Measurements from ENCODE around the gene SH3PXD2B. TPM values are rescaled to one million over a fixed set of nuclear protein-coding genes. Genes with fewer than 3 reads are reported as not detected.
"Not testable (repeated sequence)": the region's sequence is repeated elsewhere in the genome, so short reads cannot be mapped to it uniquely, and the experiment has no call there.

SH3PXD2B gene
- total RNA-seq, 1 donor from 2014 or later: 12.0 TPM

DNA sequence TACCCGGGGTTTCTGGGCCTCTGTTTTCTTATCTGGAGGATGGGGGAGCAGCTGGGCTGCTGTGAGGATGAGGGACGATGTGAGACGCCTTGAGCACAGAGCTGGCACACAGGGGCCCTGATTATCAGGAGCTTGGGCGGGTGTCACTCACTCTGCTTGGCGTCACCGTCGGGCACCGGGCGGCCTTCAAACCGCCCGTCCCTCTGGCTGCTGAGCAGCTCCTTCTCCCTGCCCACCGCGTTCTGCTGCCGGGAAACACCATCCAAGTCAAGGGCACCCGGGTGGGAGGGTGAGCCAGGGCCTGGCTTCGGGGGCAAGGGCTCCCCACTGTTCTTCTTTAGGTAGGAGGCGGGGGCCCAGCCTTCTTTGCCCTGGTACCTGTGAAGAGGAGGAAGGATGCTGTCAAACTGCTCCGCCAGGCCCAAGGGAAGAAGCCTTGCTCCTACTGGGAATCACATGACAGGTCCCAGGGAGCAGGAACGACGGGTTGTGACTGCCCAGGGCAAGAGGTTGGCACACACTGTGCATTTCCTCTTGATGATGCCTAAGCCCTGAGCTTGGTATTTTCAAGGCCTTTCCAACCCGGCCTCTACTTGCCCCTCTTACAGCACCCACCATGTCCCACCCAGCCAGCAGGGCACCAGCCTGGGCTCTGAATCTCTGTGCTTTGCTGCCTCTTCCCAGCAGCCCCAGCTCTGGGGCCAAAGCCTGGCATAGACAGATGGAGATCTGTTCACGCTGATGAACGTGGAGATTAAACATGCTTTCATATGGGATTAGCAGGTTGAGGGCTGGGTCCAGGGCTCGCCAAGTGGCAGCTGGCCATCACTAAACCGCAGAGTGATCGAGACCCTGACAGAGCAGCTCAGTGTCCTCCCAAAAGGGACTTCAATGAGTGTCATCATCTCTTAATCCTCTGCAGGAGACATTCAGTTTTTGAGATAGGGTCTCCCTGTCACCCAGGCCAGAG is 103.8 kb downstream of the SH3PXD2B start:
- Histone ChIP-seq H3K9me3 (ENCODE audit: control insufficient read depth in 3 of 3, low read length in 3 of 3) (no peaks in the 10 kb centered on the region), H3K4me1 (ENCODE audit: control insufficient read depth in 3 of 3, insufficient read depth in 3 of 3, low read length in 3 of 3) (no peaks in the 10 kb centered on the region), H3K9ac (ENCODE audit: low read depth in 1 of 3, low read length in 3 of 3) (no peak overlapping the region), H3K27me3 (ENCODE audit: control insufficient read depth in 3 of 3, insufficient read depth in 3 of 3, low read length in 3 of 3) (no peaks in the 10 kb centered on the region), H3K36me3 (ENCODE audit: control insufficient read depth in 3 of 3, insufficient read depth in 3 of 3, low read length in 3 of 3) (peaks cover 7 to 15% (median 8%) of the 10 kb centered on the region in 3 donors), H3K4me3 (ENCODE audit: low read length in 3 of 3) (no peak overlapping the region), H3K27ac (ENCODE audit: low read depth, low read length) (no peak overlapping the region)

DNA sequence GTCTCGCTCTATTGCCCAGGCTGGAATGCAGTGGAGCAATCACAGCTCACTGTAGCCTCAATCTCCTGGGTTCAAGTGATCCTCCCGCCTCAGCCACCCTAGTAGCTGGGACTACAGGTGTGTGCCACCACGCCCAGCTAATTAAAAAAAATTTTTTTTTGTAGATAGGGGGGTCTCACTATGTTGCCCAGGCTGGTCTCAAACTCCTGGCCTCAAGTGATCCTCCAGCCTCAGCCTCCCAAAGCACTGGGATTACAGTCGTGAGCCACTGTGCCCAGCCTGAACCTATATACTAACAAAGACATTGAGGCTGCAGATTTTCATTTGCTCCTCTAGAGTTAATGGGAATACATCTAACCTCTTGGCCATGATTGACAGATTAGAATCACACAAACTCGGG is 105.6 kb downstream of the SH3PXD2B start:
- H3K4me1 ChIP-seq (ENCODE audit: control insufficient read depth in 3 of 3, insufficient read depth in 3 of 3, low read length in 3 of 3); H3K4me3 ChIP-seq (ENCODE audit: low read length in 3 of 3); H3K9me3 ChIP-seq (ENCODE audit: control insufficient read depth in 3 of 3, low read length in 3 of 3); H3K27ac ChIP-seq (ENCODE audit: low read depth, low read length); H3K27me3 ChIP-seq (ENCODE audit: control insufficient read depth in 3 of 3, insufficient read depth in 3 of 3, low read length in 3 of 3); H3K9ac ChIP-seq (ENCODE audit: low read depth in 1 of 3, low read length in 3 of 3): not testable (repeated sequence)
- H3K36me3 ChIP-seq (ENCODE audit: control insufficient read depth in 3 of 3, insufficient read depth in 3 of 3, low read length in 3 of 3): peaks cover 7 to 15% (median 8%) of the 10 kb centered on the region in 3 donors

DNA sequence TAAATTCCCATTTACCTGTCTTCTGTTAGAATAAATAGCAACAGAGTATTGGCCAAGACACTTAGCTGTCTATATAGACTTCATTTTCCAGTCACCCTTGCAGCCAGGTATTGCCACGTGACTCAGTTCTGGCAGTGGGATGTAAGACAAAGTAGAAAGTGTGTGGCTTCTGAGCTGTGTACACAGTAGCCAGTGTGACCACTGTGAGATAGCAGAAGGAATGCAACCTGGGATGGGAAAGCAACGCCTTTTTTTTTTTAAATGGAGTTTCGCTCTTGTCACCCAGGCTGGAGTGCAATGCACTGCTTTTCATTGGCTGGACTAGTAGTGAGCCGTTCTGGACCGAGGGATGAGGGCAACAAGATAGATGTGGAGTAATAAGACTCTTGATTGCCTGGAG is 106.2 kb downstream of the SH3PXD2B start:
- no peaks in the 10 kb centered on the region for H3K27me3 ChIP-seq (ENCODE audit: control insufficient read depth in 3 of 3, insufficient read depth in 3 of 3, low read length in 3 of 3)
- no peak overlapping the region for H3K27ac ChIP-seq (ENCODE audit: low read depth, low read length)
- peaks cover 7 to 12% (median 7%) of the 10 kb centered on the region in 3 donors for H3K36me3 ChIP-seq (ENCODE audit: control insufficient read depth in 3 of 3, insufficient read depth in 3 of 3, low read length in 3 of 3)

DNA sequence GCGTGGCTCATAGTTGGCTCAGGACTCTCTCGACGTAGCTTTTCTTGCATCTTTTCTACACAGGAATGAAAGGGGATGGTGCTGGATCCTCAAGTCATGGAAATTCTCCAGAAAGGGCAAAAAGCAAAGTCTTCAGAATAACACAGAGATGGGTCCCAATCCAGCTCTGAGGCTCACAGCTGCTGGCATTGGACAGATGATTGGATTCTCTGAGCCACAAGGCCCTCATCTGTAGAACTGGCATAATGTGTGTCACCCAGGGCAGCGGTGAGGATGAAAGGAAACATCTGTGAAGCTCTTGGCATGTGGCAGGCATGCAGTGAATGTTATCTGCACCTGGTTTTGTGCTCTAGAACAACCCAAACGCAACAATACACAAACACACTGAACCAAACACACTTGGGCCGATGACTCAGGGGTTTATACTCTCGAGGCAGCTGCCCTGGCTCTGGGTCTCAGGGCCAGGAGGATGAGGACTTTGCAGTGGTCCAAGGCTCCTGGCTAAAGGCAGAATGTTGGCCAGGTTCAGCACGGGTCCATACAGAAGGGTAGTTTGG is 106.8 kb downstream of the SH3PXD2B start:
- no peaks in the 10 kb centered on the region for H3K4me1 ChIP-seq (ENCODE audit: control insufficient read depth in 3 of 3, insufficient read depth in 3 of 3, low read length in 3 of 3)
- H3K27ac ChIP-seq (ENCODE audit: low read depth, low read length): no peak overlapping the region
- no peaks in the 10 kb centered on the region for H3K9me3 ChIP-seq (ENCODE audit: control insufficient read depth in 3 of 3, low read length in 3 of 3)
- peaks cover 7 to 10% (median 7%) of the 10 kb centered on the region in 3 donors for H3K36me3 ChIP-seq (ENCODE audit: control insufficient read depth in 3 of 3, insufficient read depth in 3 of 3, low read length in 3 of 3)
- H3K27me3 ChIP-seq (ENCODE audit: control insufficient read depth in 3 of 3, insufficient read depth in 3 of 3, low read length in 3 of 3): no peaks in the 10 kb centered on the region
- H3K4me3 ChIP-seq (ENCODE audit: low read length in 3 of 3): no peak overlapping the region
- no peak overlapping the region for H3K9ac ChIP-seq (ENCODE audit: low read depth in 1 of 3, low read length in 3 of 3)

More for the DNA sequence above, 106.2 kb downstream of the SH3PXD2B start:
- no peak overlapping the region for H3K4me3 ChIP-seq (ENCODE audit: low read length in 3 of 3)
- no peak overlapping the region for H3K9ac ChIP-seq (ENCODE audit: low read depth in 1 of 3, low read length in 3 of 3)
- H3K4me1 ChIP-seq (ENCODE audit: control insufficient read depth in 3 of 3, insufficient read depth in 3 of 3, low read length in 3 of 3): no peaks in the 10 kb centered on the region
- no peaks in the 10 kb centered on the region for H3K9me3 ChIP-seq (ENCODE audit: control insufficient read depth in 3 of 3, low read length in 3 of 3)

DNA sequence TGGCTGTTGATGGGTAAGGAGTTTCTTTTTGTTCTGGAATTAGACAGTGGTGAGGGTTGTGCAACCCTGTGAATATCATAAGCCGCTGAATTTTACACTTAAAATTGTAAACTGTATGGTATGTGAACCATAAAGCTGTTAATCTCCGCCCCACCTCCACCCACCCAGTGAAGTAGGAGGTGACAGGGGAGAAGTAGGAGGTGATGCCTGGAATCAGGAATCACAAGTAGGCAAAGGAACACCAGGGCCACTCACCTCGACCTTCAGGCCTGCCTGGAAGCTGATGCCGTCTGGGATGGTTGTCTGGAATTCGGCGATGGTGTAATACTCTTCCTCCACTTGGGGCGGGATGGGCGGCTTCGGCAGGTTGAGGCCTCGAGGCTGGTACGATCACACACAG is 108.4 kb downstream of the SH3PXD2B start:
- Histone ChIP-seq H3K27ac (ENCODE audit: low read depth, low read length) (no peak overlapping the region), H3K4me3 (ENCODE audit: low read length in 3 of 3) (no peak overlapping the region), H3K4me1 (ENCODE audit: control insufficient read depth in 3 of 3, insufficient read depth in 3 of 3, low read length in 3 of 3) (no peaks in the 10 kb centered on the region), H3K27me3 (ENCODE audit: control insufficient read depth in 3 of 3, insufficient read depth in 3 of 3, low read length in 3 of 3) (no peaks in the 10 kb centered on the region), H3K36me3 (ENCODE audit: control insufficient read depth in 3 of 3, insufficient read depth in 3 of 3, low read length in 3 of 3) (peaks cover 5 to 15% (median 11%) of the 10 kb centered on the region in 3 donors), H3K9me3 (ENCODE audit: control insufficient read depth in 3 of 3, low read length in 3 of 3) (no peaks in the 10 kb centered on the region), H3K9ac (ENCODE audit: low read depth in 1 of 3, low read length in 3 of 3) (no peak overlapping the region)

DNA sequence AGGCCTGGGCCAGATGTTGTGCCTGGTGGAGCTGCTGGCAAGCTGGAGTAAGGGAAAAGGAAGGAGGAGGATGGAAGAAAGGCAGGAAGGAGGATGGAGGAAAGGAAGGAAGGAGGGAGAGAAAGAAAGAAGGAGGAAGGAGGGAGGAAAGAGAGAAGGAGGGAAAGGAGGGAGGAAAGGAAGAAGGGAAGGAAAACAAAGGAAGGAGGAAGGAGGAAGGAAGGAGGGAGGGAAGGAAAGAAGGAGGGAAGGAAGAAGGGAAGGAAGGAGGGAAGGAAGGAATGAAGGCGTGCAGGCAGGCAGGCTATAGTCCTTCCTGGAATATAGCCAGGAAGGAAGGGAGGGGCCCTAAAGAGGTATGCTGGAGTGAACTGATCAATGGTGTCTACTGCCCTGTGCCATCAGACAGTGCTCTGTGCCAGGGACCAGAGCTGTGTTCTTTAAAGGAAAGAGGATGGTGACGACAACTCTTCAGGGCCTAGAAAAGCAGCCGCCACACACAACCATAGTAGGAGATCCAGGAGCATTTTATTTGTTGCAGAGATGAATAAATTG is 109.4 kb downstream of the SH3PXD2B start:
- Histone ChIP-seq H3K9ac (ENCODE audit: low read depth in 1 of 3, low read length in 3 of 3) (no peak overlapping the region), H3K4me1 (ENCODE audit: control insufficient read depth in 3 of 3, insufficient read depth in 3 of 3, low read length in 3 of 3) (no peaks in the 10 kb centered on the region), H3K9me3 (ENCODE audit: control insufficient read depth in 3 of 3, low read length in 3 of 3) (no peaks in the 10 kb centered on the region), H3K36me3 (ENCODE audit: control insufficient read depth in 3 of 3, insufficient read depth in 3 of 3, low read length in 3 of 3) (peaks cover 2 to 19% (median 11%) of the 10 kb centered on the region in 3 donors), H3K4me3 (ENCODE audit: low read length in 3 of 3) (no peak overlapping the region), H3K27ac (ENCODE audit: low read depth, low read length) (no peak overlapping the region), H3K27me3 (ENCODE audit: control insufficient read depth in 3 of 3, insufficient read depth in 3 of 3, low read length in 3 of 3) (no peaks in the 10 kb centered on the region)

DNA sequence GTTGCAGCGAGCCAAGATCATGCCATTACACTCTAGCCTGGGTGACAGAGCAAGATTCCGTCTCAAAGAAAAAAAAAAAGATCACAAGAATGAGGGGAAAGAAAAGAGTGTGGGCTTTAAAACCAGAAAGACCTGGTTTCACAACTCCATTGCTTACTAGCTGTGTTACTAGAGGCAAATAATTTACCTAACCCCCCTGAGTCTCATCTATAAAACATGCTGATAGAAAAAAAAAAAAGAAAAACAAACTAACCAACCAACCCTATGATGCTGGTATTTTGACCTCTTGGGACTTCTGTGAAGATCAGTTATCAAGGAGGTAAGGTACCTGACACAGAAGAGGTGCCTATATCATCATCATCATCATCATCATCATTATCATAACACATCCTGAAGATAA is 110.6 kb downstream of the SH3PXD2B start:
- no peaks in the 10 kb centered on the region for H3K4me1 ChIP-seq (ENCODE audit: control insufficient read depth in 3 of 3, insufficient read depth in 3 of 3, low read length in 3 of 3)
- H3K36me3 ChIP-seq (ENCODE audit: control insufficient read depth in 3 of 3, insufficient read depth in 3 of 3, low read length in 3 of 3): peaks cover 0 to 14% (median 11%) of the 10 kb centered on the region in 3 donors
- no peaks in the 10 kb centered on the region for H3K9me3 ChIP-seq (ENCODE audit: control insufficient read depth in 3 of 3, low read length in 3 of 3)
- no peaks in the 10 kb centered on the region for H3K27me3 ChIP-seq (ENCODE audit: control insufficient read depth in 3 of 3, insufficient read depth in 3 of 3, low read length in 3 of 3)
- no peak overlapping the region for H3K9ac ChIP-seq (ENCODE audit: low read depth in 1 of 3, low read length in 3 of 3)
- no peak overlapping the region for H3K27ac ChIP-seq (ENCODE audit: low read depth, low read length)
- H3K4me3 ChIP-seq (ENCODE audit: low read length in 3 of 3): no peak overlapping the region

DNA sequence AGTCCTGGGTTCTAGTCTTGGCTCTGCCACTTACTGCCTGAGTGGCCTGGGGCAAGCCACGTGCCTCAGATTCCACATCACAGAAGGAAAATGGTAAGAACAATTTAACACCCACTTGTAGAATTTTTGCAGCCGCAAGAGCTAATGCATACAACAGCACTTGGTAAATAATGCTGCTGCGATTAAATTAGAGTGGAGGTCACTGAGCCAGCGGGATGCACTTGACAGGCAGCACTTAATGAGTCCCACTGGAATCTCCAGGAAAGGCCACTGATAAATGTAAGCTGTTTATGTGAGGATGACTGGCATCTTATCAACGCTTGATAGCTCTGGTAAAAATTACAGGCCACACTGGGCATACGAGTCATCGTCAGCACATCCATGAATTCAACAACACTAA is 111.4 kb downstream of the SH3PXD2B start:
- H3K9ac ChIP-seq (ENCODE audit: low read depth in 1 of 3, low read length in 3 of 3): no peak overlapping the region
- peaks cover 0 to 12% (median 11%) of the 10 kb centered on the region in 3 donors for H3K36me3 ChIP-seq (ENCODE audit: control insufficient read depth in 3 of 3, insufficient read depth in 3 of 3, low read length in 3 of 3)
- no peak overlapping the region for H3K27ac ChIP-seq (ENCODE audit: low read depth, low read length)
- no peaks in the 10 kb centered on the region for H3K27me3 ChIP-seq (ENCODE audit: control insufficient read depth in 3 of 3, insufficient read depth in 3 of 3, low read length in 3 of 3)
- no peaks in the 10 kb centered on the region for H3K9me3 ChIP-seq (ENCODE audit: control insufficient read depth in 3 of 3, low read length in 3 of 3)
- H3K4me1 ChIP-seq (ENCODE audit: control insufficient read depth in 3 of 3, insufficient read depth in 3 of 3, low read length in 3 of 3): no peaks in the 10 kb centered on the region
- no peak overlapping the region for H3K4me3 ChIP-seq (ENCODE audit: low read length in 3 of 3)

DNA sequence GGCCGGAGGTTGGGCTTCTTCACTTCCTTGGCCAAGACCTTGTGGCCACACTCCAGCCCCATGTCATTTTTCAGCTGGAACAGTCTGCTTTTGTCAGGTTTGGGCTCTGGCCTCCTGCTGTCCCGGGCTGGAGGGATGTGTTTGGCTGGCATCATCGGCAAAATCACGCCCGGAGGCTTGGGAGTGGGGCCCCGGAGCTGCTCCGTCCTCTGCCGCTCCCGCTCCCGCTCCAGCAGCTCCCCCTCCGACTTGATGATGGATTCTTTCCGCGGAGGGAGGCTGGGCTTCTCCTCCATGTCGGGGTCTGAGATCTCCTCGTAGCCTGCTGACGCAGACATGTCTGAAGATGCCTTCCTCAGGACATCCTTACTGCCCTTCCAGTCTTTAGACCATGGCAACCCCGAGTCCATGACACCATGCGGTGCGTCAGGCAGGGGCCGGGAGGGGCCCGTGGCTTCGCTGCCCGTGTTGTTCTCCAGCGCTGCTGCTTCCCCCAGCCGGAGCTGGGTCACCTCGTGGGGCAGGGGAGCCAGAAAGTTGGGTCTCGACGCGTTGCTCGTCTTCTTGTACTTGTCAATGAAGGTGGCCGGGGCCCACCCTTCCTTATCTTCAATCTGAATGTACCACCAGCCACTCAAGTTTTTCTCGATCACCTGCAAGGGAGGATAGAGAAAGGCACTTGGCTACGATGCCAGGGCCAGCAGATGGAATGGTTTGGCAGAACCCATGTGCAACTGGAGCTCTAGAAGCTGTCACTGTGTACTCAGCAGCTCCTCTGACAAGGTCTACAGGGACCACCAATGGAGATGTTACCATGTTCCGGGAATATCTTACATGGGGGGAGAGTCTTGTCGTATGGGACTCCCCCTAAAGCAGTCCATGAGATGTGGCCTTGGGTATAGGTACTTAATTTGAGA is 114.8 kb downstream of the SH3PXD2B start:
- no peak overlapping the region for H3K9ac ChIP-seq (ENCODE audit: low read depth in 1 of 3, low read length in 3 of 3)
- no peaks in the 10 kb centered on the region for H3K4me1 ChIP-seq (ENCODE audit: control insufficient read depth in 3 of 3, insufficient read depth in 3 of 3, low read length in 3 of 3)
- H3K27me3 ChIP-seq (ENCODE audit: control insufficient read depth in 3 of 3, insufficient read depth in 3 of 3, low read length in 3 of 3): peaks cover 0 to 3% (median 0%) of the 10 kb centered on the region in 3 donors
- H3K36me3 ChIP-seq (ENCODE audit: control insufficient read depth in 3 of 3, insufficient read depth in 3 of 3, low read length in 3 of 3): peaks cover 0 to 8% (median 4%) of the 10 kb centered on the region in 3 donors
- no peak overlapping the region for H3K4me3 ChIP-seq (ENCODE audit: low read length in 3 of 3)
- H3K9me3 ChIP-seq (ENCODE audit: control insufficient read depth in 3 of 3, low read length in 3 of 3): no peaks in the 10 kb centered on the region
- H3K27ac ChIP-seq (ENCODE audit: low read depth, low read length): no peak overlapping the region
